H54 (cell line): ENCODE measurements around the gene GLB1L2.

Experiments
- DNase-seq: peaks from one replicate; pipeline ENCODE4 v3.0.0; 2011; ENCODE audit warnings: low spot score, mixed read lengths; ENCODE audit not compliant: insufficient read length
- FAIRE-seq: peaks from 3 replicates; lab custom pipeline; 2011; peaks lifted over from hg19 to GRCh38; lab: Jason Lieb, UNC
- POLR2A ChIP-seq: IDR thresholded peaks from 2 replicates; pipeline ENCODE4 v1.6.1; 2011; ENCODE audit warnings: low read depth, mild to moderate bottlenecking, low read length

GLB1L2 gene

DNA sequence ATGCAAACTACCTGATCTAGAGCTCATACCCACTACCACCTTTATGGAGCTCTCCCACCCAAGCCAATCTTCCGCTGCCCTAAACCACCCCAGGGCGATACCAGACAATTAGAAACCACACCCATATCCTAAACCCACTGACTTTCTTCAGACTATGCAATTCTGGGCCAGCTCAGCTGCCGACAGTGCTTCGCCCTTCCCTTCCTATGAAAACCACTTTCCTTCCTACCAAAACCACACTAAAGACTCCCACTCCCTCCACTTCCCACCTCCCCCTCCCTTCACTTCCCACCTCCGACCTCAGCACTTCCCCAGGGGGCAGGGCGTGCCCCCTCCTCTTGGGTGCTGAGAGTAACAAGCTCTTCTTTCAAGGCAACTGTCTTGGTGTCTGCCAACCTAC is 55.2 kb downstream of the GLB1L2 start:
- FAIRE-seq (no peak), DNase-seq (no peak)
- TF ChIP-seq POLR2A = no peak

DNA sequence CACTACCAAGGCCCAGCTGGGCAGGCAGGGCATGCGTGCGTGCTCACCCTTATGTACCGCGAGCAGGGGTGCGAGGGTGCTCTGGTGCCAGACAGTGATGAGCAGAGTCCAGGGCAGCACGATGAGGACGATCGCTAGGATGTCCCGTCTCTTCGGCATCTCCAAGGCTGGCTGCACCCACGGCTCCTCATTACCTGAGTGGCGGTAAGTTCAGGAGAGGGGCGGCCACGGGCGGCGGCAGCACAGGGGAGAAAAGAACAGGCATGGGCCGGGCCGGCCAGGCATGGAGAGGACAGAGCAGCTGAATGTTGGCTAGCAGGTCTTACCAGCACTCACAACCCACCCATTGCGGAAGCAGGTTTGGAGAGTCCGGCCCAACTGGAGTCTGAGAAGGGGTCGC is 55.7 kb downstream of the GLB1L2 start:
- DNase-seq (no peak), FAIRE-seq (no peak)
- TF ChIP-seq POLR2A = no peak

DNA sequence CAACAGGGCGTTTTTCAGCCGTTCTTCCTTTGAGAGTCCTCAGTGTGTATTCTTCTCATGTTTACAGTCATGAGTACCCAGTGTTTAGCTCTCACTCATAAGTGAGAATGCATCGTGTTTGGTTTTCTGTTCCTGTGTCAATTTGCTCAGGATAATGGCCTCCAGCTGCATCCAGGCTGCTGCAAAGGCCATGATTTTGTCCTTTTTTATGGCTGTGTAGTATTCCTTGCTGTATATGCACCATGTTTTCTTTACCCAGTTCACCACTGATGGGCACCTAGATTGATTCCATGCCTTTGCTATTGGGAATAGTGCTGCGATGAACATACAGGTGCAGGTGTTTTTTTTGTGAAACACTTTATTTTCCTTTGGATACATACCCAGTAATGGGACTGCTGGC is 56.8 kb downstream of the GLB1L2 start:
- TF ChIP-seq POLR2A = no peak
- no peak for FAIRE-seq
- no peak for DNase-seq

DNA sequence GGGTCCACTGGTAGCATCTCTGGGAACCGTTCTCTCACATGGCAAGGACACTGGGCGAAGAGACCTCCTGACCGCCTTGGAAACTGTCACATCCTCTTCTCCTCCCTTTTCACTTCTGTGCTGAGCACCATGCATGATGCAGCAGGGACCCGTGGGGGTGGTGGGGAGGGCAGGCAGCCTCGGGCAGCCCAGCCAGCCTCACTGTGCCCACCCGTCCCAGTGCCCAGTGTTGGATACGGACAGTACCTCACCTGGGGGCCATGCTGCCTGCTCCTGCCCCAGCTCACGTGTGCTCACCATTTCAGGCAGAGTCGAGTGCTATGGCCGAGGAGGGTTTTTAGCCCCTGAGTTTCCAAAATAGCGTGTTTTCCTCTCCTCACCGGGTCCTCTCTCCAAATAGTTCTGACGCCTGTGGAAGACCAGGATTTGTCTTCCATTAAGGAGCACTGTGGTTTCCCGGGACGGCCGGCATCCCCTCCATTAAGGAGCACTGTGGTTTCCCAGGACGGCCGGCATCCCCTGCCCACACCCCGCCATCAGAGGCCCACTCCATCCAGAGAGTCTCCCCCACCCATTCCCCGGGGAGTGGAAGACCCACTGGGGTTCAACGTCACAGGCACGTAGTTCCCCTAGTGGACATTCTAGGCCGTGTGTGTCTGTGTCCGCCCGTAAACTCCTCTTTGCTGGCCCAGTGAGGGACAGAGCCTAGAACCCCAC is 57.8 kb downstream of the GLB1L2 start:
- FAIRE-seq (no peak), DNase-seq (no peak)
- TF ChIP-seq POLR2A = no peak

- no peak for TF ChIP-seq POLR2A
- FAIRE-seq = no peak
- DNase-seq = no peak
These were observed 59.1 kb downstream of the GLB1L2 start for GRCh38 chr11:134390706-134391569.

- FAIRE-seq (no peak), DNase-seq (no peak)
- TF ChIP-seq POLR2A = no peak
These were observed 59.9 kb downstream of the GLB1L2 start for GRCh38 chr11:134391656-134392055.

DNA sequence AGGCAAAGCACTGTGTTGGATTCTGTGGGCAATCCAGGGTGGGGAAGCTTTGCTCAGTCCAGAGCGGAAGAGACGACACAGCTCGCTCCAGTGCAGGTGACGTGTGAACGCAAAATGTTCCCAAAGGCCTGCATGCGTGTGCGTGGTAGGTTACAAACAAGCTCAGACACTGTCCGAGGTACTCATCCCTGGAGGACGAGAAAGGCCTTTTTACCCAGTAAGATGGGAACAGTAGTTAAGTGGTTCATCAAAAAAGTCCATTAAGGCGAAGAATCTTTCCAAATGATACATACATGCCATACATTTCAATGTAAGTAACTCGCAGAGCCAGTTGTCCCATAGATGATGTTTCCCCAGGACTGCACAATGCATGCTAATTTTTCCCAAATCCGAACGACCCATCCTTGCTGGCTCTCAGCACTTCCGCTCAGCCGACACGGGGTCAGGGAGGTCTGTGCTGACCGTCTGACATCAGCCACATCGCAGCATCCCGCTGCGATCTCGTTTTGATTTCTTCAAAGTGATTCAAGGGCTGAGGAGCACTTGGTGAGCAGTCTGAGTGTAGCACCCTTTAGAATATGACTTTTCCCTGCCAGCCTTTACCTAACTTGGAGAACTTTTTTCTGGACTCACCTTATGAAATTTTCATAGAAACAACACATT is 61.3 kb downstream of the GLB1L2 start:
- no peak for TF ChIP-seq POLR2A
- DNase-seq = no peak
- no peak for FAIRE-seq

- no peak for DNase-seq
- no peak for TF ChIP-seq POLR2A
- no peak for FAIRE-seq
These were observed 61.9 kb downstream of the GLB1L2 start for GRCh38 chr11:134393638-134394037.

DNA sequence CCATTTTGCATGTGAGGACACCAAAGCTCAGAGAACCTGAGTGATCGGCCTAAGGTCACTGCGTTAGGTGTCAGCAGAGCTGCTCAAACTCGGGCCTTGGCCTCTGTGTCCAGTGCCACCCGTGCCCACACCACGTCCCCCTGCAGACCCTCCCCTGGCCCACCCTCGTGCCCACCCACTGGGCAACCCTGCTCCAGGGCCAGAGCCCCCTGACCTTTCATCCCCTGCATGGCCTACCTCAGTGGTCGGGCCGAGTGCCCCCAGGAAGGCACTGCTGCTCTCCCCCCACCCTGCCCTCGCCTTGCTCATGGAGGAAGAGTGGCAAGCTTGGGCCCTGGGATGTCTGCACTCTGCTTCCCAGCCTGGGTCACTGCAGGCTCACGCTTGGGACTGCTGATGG is 62.5 kb downstream of the GLB1L2 start:
- TF ChIP-seq POLR2A = no peak
- DNase-seq (no peak), FAIRE-seq (no peak)

DNA sequence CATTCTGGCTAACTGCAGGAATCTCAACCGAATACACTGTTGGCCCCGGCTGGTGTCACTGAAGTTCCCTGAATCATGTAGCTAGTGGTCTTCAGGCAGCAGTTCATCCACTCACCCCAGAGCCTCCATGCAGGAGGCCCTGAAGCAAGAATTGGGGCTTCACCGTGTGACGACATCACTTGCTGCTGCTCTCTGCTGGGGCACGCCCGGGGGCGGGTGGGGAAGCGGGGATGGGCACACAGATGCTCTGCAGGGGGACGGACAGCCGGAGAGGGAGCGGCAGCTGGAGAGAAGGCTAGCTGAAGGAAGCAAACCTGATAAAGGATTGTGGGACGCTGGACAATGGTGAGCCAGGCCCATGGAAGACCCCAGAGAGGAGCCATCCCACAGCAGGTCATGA is 63.2 kb downstream of the GLB1L2 start:
- DNase-seq (no peak), FAIRE-seq (no peak)
- no peak for TF ChIP-seq POLR2A

DNA sequence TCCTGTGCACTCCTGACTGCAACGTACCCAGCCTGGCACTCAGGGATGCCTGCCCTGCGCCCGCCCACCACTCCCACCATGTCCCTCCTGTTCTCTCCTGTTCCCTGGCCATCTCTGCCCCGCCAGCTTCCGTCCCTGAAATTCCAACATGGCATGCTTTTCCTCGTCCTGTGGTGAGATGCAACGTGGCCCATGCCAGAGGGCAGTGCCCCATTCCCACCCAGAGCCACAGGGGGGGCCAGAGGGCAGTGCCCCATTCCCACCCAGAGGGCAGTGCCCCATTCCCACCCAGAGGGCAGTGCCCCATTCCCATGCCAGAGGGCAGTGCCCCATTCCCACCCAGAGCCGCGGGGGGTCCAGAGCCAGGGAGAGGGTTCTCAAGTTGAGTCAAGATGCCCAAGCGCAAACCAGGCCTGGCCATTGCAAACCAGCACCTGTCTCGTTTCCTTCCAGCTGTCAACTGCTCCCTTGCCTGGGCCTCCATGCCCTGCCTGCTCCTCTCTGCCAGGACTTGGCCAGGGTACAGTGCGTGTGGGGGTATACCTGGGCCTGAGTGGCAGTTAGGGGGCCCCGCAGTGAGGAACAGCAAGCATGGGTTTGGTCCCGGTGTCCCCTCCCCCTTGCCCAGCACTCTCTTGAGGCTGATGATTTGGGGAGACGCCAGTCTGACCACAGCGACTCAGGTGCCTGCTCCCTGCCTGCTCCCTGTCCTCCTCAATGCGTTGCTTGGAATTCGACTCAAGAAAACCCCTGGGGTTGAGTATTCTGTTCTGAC is 65.7 kb downstream of the GLB1L2 start:
- DNase-seq (no peak), FAIRE-seq (no peak)
- TF ChIP-seq POLR2A = no peak

DNA sequence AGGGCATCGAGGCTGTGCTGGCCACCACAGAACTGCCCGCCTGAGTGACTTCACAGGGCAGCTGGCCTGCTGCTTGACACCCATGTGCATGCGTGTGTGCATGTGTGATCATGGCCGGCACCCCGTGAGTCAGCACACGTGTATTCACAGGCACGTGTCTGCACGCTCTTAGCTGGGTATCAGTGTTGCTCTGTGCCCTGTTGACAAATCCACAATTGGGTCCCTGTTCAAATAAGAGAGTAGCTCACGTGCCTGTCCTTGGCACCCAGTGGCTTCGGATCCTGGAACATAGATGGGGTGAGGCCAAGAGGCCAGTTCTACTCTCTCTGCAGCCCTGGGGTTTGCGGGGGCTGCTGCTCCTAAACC is 66.3 kb downstream of the GLB1L2 start:
- DNase-seq (no peak), FAIRE-seq (no peak)
- no peak for TF ChIP-seq POLR2A

DNA sequence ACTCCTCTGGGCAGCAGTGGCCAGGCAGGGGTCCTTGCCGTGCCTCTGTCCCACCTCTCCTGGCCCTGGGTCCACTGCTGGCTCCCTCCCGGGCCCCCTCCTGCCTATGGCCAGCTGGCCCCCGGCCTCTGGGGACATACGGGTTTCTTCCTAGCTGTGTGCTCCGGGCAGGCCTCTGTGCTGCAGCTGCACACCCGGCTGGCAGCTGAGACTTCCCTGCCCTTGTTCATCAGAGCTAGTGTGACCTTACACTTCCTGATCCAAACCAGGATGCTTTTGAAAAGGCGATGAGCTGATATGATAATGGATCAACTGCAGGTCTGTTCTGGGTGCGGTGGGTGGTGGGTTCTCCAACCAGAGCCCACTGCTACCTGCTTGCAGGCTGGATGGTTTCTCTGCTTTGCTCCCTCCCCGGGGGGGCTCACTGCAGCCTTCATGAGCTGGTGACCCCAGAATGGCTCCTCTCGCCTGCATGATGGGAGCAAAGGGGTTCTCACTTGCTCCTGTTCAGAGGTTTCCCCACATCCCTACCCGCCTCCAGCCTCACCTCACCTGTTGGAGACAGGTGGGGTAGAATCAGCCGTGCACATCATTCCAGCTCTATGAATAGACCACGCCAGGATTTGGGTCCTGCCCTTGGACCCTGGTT is 67.0 kb downstream of the GLB1L2 start:
- no peak for TF ChIP-seq POLR2A
- no peak for FAIRE-seq
- no peak for DNase-seq
